NCI-H510A treated with DMSO at 0.1 percent for 48 hours (cell line): ENCODE results near the gene BIRC3.
"Not testable (repeated sequence)": the region's sequence is repeated elsewhere in the genome, so short reads cannot be mapped to it uniquely, and the experiment has no call there.

ENCODE experiments used
- DNase-seq: peaks from one replicate; lab custom pipeline; 2025; lab: John Stamatoyannopoulos, UW

BIRC3 gene

DNA sequence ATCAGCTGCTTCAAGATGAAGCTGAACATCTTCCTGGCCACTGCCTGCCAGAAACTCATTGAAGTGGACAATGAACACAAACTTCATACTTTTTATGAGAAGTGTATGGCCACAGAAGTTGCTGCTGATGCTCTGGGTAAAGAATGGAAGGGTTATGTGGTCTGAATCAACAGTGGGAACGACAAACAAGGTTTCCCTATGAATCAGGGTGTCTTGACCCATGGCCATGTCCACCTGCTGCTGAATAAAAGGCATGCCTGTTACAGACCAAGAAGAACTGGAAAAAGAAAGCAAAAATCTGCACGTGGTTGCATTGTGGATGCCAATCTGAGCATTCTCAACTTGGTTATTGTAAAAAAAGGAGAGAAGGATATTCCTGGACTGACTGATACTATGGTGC is 22.2 kb upstream of the BIRC3 start:
- no peak for DNase-seq

DNA sequence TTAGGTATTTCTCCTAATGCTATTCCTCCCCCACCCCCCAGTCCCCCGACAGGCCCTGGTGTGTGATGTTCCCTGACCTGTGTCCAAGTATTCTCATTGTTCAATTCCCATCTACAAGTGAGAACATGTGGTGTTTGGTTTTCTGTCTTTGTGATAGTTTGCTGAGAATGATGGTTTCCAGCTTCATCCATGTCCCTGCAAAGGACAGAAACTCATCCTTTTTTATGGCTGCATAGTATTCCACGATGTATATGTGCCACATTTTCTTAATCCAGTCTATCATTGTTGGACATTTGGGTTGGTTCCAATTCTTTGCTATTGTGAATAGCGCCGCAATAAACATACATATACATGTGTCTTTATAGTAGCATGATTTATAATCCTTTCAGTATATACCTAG is 20.5 kb upstream of the BIRC3 start:
- not testable (repeated sequence) for DNase-seq

DNA sequence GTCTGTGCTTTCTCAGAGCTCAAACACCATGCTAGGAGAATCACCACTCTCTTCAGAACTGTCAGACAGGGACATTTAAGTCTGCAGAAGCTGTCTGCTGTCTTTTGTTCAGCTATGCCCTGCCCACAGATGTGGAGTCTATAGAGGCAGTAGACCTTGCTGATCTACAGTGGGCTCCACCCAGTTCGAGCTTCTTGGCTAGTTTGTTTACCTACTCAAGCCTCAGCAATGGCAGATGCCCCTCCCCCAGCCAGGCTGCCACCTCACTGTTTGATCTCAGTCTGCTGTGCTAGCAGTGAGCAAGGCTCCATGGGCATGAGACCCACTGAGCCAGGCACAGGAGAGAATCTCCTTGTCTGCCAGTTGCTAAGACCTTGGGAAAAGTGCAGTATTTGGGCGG is 16.4 kb upstream of the BIRC3 start:
- not testable (repeated sequence) for DNase-seq

DNA sequence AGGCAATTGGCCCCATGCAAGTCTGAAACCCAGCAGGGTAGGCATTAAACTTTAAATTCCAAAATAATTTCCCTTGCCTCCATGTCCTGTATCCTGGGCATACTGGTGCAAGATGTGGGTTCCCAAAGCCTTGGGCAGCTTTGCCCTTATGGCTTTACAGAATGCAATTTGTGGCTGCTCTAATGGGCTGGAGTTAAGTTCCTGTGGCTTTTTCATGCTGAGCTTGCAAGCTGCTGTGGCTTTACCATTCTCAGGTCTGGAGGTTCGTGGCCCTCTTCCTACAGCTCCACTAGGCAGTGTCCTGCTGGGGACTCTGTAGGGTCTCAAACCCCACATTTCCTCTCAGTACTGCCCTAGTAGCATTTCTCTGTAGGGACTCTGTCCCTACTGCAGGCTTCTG is 15.0 kb upstream of the BIRC3 start:
- no peak for DNase-seq

DNA sequence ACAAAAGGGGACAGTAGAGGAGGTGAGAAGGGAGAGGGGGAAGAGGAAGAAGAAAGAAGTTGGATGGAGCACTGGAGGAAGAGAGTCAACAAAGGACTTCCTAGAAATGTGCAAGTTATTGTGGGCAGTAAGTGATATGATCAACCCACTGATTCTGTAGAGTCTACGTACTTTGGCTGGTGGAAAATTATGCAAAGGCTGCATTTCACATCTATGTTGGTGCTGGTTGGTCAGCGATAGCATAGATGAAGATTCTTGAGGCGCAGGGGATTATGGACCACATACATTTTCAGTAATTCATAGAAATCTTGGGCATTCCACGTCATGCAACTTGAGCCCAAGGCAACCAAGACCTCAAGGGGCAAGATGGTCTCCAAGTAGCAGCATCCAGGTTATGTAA is 12.6 kb upstream of the BIRC3 start:
- DNase-seq, result no peak

DNA sequence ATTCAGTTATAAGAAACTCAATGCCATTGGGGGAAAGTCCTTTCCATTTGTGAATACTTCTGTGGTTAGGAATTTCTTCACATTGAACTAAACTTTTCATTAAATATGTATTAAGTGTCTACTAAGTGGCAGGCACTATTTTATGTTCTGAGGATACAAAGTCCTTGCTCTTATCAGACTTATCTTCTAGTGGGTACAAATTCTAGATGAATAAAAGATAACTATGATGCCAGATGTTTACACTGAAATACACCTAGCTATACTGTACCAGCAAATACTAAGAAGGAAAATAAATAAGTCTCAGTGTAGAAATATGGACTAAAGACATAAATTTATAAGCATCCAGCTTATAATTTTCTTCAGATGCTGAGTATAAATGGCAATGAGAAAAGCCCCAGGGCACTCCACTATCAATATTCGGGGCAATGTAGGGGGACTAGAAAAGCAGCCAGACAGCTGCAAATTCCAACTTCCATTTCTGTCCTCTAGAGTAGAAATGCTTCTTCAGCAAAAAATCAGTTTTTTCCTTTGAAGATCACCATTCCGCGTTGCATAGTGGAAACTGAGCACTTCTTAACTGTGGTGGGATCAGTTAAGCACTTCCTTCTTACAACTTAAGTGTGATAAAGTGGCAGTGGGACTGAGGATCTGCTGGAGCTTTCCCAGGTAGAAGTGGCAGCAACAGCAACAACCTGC is 11.8 kb upstream of the BIRC3 start:
- DNase-seq, result no peak

DNA sequence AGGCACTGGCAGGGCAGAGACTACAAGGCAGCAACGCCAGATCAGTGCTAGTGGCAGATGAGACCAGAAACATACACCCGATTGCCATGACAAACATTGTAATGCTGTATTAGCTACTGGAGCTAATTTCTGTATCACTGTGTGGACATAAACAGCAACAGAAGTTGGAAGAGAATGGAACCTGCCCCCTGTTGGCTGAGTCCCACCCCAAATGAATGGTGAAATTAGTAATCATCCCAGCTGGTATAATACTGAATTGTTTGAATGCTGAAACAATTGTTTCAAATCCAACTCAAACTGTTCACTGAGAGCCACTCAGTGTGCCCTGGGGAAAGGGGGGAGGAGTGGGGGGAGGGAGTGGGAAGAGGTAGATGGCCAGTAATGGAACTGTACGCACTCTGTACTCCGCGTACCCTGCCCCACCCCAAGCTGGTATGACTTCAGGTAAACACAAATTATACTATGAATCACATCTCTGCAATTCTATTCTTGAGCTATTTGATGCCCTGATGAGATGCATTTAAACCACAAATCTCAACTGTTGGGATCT is 11.2 kb upstream of the BIRC3 start:
- no peak for DNase-seq

DNA sequence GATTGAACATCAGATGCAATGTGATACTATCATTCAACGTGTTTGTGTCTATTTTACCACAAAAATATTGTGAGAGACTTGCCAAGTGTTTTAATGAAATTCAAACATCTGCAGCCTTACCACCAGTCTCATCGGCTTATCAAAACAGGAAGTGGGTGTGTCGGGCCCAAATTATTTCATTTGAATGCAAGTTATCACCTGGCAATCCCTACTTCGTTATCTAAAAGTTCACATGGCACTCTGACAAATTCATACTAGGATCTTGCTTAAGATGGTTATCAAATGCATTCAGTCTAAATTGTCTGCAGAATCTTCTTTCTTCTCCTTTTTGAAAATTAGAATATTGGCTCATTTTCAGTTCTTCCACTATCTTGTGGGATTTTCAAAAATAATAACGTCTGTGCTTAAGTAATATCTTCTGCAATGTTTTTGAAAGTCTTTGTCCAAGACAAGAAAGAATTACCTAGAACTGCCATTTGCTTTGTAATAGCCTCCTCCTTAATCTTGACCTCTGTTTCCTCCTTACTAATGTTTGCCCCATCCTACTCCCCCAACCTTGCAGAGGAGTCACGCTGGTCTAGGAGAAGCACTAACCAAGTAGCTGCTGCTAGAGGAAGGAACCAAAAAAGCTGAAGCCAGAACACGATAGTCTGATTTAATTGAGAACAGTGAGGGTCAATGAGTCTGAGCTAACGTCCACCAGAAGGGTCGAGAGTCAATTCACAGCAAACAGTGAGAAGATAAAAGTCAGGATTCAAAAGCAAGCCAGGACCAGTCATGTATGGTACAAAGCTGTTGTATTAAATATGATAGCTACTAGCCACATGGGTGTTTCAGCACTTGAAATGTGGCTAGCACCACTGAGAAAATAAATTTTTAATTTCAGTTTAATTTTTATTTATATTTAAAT is 10.2 kb upstream of the BIRC3 start:
- DNase-seq, result no peak

DNA sequence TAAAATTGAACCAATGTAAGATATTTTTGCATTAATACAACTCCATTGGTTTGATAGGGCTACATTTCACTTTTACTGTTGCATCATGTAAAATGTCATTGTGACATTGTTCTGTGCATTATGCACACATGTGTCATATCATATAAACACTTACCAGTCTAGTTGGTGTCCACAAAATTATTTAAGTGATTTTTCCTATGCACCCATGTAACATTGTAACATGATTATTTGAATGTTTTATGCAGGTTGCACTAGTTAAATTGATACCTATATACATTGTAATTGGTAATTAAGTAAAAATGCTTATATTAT is 9.6 kb upstream of the BIRC3 start:
- DNase-seq, result no peak

DNA sequence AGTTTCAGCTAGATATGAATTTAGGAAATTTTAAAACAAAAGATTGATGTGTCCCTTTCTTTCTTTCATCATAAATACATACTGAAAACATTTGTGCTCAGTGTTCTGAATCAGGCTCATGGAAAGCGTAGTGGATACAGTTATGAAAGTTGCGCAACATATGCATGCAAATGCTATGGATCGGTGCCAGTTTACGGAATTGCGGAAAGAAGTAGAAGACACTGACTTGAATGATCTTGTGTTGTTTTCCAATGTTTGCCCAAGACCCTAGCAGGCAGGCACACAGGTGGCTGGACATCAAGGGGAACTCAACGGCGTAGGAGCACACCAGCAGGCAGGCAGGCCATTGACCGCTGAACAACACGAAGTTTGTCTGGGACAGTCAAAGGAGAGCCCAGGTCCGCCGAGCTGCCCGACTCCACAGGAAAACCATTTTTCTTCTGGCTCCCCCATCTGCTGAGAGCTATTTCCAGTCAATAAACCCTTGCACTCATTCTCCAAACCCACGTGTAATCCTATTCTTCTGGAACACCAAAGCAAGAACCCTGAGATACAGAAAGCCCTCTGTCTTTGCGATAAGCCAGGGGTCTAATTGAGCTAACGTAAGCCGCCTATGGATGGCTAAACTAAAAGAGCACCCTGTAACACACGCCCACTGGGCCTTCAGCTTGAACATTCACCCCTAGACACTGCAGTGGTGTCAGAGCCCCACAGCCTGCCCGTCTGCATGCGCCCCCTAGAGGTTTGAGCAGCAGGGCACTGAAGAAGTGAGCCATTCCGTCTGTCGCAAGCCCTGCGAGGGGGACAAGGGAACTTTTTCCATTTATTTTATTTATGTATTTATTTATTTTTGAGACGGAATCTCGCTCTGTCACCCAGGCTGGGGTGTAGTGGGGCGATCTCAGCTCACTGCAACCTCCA is 7.4 kb upstream of the BIRC3 start:
- no peak for DNase-seq

DNA sequence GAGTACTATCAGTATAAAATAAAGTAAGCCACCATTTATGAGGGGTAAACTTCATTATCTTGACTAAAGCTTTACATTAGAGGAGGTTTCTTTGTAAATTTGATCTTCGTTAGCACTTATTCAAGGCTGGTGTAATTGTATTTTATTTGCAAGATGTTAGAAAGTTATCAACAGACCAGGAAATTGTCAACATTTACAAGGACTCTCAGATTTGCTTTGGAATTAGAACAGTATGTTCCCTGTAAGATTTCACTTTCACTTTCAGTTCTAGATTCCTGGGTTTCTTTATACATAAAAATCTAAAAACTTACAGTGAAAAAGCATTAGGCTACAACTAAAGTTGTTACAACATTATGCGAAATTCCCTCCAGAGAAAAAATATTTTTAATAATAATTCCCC is 4.6 kb upstream of the BIRC3 start:
- DNase-seq, result no peak

DNA sequence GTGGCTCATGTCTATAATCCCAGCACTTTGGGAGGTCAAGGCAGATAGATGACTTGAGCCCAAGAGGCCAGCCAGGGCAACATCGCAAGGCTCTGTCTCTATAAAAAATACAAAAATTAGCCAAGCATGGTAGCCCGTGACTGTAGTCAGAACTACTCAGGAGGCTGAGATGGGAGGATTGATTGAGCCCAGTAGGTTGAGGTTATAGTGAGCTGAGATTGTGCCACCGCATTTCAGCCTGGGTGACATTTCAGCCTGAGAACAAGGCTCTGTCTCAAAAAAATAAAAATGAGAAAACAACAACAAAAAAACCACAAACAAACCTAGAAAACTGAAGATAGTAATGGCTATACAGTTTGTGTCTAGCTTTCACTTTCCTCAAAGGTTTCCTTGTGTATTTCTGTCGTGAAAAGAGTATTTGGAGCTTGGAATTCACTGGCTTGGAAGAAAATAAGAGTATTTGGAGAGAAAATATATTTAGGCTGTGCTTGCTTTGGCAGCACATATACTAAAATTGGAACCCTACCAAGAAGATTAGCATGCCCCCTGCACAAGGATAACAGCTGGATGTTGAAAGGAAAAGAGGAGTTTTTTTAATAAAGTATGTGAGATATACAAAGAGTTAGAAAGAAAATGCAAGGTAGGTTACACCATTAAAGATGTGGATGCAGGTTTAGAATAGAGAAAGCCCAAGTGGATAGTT is 3.9 kb upstream of the BIRC3 start:
- no peak for DNase-seq

DNA sequence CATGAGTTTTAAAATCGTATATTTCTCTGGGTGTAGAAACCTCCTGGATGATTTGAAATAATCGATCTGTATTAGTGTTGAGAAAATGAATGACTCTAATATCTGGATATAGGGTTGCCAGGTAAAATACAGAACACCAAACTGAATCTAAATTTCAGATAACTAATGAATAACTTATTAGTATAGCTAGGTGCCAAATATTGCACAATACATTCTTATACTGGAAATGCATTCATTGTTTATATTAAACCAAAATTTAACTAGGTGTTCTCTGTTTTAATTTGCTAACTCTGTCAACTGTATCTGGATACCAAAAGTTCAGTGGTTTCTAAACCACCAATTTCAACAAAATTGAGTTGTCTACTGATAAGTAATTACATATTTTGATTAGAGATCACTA is 2.5 kb upstream of the BIRC3 start:
- no peak for DNase-seq

DNA sequence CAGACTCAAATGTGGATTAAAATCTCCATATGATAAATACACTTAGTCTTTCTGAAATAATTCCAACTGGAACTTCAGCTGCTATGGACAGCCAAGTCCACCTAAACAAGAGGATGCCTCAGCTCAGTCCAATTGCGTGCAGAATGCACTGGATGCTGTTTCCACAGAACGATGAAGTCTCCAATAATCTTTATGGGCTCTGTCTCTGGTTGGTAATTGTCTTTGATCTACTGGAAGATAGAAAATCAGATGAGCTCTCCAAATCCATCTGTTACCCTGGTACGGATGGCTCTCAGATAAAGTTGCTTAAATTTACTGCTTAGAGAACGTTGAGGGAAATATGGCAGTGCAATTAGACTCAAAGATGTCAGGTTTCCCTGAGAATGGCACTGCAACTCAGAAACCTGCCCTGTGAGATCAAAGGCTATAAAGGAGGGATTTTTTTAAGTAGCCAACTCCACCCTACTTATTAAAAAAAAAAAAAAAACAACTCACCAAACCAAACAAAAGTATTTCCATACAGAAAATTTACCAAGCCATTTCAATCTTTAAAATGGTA is 859 bp upstream of the BIRC3 start:
- DNase-seq, result no peak

DNA sequence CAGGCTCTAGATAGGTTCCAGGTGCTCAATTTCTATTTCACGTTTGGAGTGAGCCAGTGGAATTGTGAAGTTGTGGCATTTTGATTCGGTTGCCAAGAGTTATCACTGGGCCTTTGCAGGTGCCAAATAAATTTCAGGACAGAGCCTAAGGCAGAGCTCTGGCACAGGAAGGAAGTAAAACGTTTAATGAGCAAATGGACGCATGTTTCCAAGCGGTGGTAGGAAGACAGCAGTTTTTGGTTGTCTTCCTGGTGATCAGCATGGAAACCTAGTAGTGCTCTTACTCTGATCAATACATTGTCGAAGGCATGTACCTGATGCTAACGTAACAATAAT is 452 bp downstream of the BIRC3 start:
- no peak for DNase-seq

DNA sequence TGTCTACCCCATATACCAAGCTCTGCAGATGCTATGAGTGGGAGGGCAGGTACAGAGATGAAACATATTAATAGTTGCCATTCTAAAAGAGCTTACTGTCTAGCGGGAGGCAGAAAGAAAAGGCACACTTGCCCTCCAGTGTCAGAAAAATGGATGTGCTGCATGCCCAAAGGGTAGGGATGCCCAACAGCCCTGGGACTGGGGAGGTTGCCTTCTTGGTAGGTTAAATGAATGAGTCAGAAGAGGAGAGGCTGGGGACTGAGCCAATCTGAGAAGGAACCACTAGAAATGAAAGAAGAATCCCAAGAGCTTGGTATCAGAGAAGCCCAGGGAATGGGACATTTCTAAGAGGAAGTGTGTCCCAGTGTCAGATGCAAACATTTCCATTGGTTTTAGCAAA is 1.2 kb downstream of the BIRC3 start:
- DNase-seq, result no peak

DNA sequence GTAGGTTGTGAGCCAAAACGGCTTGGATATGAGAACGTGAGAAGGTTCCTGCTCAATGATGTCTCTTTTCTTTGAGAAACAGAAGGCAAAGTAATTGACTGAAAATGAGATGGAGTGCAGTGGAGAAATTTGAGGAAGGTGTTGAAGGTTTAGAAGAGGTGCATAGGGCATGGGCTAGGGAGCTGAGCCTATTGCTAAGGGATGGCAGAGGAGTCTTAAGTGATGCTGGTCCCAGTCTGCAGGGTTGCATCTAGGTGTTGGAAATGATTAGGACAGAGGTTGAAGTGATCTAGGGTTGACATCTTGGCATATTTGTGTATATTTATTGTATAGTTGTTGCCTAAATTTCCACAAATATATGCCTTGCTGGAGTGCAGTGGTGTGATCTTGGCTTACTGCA is 2.3 kb downstream of the BIRC3 start:
- DNase-seq, result no peak

DNA sequence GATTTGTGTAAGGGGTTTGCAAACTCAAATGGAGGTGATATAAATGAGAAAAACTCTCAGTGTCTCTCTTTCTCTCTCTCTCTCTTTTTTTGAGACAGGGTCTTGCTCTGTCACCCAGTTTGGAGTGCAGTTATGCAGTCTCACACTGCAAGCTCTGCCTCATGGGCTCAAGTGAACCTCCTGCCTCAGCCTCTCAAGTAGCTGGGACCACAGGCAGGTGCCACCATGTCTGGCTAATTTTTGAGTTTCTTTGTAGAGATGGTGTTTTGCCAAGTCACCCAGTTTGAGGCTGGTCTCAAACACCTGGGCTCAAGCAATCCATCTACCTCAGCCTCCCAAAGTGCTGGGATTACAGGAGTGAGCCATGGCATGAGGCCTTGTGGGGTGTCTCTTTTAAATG is 2.9 kb downstream of the BIRC3 start:
- no peak for DNase-seq

DNA sequence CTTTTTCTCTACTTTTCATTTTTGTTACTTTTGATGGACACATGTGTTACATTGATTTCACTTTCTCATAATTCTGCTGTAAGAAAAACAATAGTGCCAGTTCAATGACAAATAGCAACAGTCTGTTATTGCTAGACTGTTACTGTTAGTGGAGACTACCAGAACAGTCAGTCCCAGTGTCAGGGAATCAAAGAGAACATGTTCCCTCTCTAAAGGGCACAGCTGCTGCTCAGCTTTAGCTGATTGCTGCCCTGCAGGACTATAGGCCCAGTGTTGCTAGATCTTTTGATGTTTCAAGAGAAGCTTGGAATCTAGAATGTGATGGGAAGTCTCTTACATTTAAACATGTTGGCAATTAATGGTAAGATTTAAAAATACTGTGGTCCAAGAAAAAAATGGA is 3.4 kb downstream of the BIRC3 start:
- no peak for DNase-seq

DNA sequence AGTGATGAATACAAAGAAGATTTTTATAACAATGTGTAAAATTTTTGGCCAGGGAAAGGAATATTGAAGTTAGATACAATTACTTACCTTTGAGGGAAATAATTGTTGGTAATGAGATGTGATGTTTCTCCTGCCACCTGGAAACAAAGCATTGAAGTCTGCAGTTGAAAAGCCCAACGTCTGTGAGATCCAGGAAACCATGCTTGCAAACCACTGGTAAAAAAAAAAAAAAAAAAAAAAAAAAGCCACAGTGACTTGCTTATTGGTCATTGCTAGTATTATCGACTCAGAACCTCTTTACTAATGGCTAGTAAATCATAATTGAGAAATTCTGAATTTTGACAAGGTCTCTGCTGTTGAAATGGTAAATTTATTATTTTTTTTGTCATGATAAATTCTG is 5.3 kb downstream of the BIRC3 start:
- DNase-seq, result no peak

DNA sequence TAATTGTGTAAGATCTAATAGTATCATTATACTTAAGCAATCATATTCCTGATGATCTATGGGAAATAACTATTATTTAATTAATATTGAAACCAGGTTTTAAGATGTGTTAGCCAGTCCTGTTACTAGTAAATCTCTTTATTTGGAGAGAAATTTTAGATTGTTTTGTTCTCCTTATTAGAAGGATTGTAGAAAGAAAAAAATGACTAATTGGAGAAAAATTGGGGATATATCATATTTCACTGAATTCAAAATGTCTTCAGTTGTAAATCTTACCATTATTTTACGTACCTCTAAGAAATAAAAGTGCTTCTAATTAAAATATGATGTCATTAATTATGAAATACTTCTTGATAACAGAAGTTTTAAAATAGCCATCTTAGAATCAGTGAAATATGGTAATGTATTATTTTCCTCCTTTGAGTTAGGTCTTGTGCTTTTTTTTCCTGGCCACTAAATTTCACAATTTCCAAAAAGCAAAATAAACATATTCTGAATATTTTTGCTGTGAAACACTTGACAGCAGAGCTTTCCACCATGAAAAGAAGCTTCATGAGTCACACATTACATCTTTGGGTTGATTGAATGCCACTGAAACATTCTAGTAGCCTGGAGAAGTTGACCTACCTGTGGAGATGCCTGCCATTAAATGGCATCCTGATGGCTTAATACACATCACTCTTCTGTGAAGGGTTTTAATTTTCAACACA is 6.4 kb downstream of the BIRC3 start:
- no peak for DNase-seq
